Activated effector memory CD4-positive, alpha-beta T cell treated with anti-CD3 and anti-CD28 coated beads, Interleukin-2, amount 50 U/mL, for 16 hours (primary cell): Measurements from ENCODE around the gene MRPS27.

Experiments
- DNase-seq: peaks from one replicate; pipeline ENCODE4 v3.0.0-alpha.2; 2020

MRPS27 gene

GRCh38 chr5:72290356-72291133, 29.5 kb downstream of the MRPS27 start:
- DNase-seq, result no peak

DNA sequence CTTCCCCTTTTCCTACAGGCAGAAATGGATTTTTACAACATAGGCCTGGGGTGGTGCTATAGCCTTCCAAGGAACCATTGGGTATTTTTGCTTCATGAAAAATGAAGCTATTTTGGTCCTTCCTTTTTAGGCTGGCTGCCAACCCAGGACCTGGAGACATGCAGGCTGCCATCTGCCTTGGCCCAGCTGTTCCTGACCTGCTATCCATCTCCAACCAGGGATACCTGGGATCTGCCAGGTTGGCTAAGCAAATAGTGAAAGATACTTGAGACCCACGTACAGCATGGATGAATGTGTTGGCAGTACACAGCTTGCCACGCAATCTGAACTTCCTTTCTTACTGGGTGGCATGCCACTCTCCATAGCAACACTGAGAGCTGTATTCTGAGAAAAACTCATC, 31.1 kb downstream of the MRPS27 start:
- no peak for DNase-seq

DNA sequence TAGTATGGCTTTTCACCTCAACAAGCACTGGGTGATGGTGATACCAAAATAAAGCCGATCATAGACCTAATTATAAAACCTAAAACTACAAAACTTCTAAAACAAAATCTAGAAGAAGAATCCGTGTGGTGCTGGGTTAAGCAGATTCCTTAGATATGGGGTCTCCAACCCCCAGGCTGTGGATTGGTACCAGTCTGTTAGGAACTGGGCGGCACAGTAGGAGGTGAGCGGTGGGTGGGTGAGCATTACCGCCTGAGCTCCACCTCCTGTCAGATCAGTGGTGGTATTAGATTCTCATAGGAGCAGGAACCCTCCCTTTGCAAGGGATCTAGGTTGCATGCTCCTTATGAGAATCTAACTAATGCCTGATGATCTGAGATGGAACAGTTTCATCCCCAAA, 33.2 kb downstream of the MRPS27 start:
- no peak for DNase-seq

DNA sequence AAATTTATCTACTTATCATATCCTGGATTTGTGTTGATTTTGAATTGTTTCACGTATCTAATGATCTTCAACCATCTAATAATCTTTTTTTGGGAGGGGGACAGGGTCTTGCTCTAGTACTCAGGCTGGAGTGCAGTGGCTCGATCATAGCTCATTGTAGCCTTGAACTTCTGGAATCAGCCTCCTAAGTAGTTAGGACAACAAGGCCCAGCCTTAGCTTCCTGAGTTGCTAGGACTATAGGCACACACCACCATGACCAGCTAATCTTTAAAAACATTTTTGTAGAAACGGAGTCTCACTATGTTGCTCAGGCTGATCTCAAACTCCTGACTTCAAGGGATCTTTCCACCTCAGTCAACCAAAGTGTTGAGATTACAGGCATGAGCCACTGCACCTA, 34.6 kb downstream of the MRPS27 start:
- no peak for DNase-seq

DNA sequence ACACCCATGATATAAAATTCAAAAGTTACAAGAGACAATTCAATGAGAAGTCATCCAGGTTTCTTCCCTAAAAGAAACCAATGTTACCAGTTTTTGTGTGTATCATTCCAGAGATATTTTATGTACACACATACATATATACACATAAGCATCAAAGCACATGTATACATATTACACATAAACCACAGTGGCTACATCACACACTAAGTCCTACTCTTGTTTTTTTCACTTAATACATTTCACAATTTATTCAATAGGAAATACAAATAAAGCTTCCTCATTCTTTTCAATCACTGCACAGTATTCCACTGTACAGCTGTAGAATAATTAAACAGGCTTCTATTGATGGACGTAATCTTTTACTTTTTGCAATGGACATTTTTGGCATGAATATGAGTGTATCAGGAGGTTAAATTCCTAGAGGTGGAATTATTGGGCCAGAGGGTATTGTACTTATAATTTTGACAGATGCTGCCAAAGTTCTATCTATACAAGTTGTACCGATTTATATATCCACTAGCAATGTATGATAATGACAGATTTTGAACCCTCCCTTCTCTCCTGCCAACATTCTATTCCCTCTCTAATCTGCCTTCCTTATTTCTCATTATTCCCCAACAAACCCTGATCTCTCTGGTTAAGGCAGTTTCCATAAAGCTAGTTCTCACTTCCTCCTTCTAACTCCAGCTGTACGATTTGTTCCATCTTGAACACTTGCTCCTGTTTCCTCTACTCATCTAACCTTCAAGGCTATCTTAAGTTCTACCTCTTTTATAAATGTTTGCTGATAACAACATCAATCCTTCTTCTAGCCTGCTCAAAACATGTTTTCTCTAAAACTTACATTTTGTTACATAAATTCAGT, 35.2 kb downstream of the MRPS27 start:
- DNase-seq, result no peak

GRCh38 chr5:72283358-72283757, 36.7 kb downstream of the MRPS27 start:
- no peak for DNase-seq

GRCh38 chr5:72282878-72283277, 37.2 kb downstream of the MRPS27 start:
- no peak for DNase-seq

- DNase-seq, result no peak
These were observed 38.1 kb downstream of the MRPS27 start for GRCh38 chr5:72281764-72282499.

GRCh38 chr5:72281430-72281763, 38.6 kb downstream of the MRPS27 start:
- no peak for DNase-seq

GRCh38 chr5:72280581-72281069, 39.4 kb downstream of the MRPS27 start:
- DNase-seq, result no peak

GRCh38 chr5:72276219-72276752, 43.8 kb downstream of the MRPS27 start:
- no peak for DNase-seq

DNA sequence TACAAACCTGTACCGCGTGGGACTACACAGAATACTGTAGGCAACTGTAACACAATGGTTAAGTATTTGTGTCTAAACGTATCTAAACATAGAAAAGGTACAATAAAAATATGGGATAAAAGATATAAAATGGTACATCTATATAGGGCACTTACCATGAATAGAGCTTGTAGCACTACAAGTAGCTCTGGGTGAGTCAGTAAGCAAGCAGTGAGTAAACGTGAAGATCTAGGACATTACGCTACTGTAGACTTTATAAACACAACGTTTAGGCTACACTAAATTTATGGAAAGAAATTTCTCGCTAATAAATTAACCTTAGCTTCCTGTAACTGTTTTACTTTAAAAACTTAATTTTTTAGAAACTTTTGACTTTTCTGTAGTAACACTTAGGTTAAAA, 46.5 kb downstream of the MRPS27 start:
- DNase-seq, result no peak

GRCh38 chr5:72272398-72272797, 47.6 kb downstream of the MRPS27 start:
- DNase-seq, result no peak

GRCh38 chr5:72271702-72272101, 48.3 kb downstream of the MRPS27 start:
- DNase-seq, result no peak

DNA sequence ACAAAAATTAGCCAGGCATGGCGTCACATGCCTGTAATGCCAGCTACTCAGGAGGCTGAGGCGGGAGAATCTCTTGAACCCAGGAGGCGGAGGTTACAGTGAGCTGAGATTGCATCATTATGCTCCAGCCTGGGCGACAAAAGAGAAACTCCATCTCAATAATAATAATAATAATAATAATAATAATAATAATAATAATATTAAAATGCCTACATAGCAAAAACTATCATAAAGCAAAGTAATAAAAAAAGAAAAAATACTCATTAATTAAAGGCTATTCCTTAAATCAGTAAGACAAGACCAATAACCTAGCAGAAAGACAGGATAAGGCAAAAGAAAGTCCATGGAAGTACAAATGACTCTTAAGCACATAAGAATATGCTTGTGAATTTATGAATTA, 50.0 kb downstream of the MRPS27 start:
- DNase-seq, result no peak

- no peak for DNase-seq
These were observed 50.6 kb downstream of the MRPS27 start for GRCh38 chr5:72269411-72269780.

- peak; percentile 75 for DNase-seq
These were observed 51.2 kb downstream of the MRPS27 start for GRCh38 chr5:72268753-72269410.

DNA sequence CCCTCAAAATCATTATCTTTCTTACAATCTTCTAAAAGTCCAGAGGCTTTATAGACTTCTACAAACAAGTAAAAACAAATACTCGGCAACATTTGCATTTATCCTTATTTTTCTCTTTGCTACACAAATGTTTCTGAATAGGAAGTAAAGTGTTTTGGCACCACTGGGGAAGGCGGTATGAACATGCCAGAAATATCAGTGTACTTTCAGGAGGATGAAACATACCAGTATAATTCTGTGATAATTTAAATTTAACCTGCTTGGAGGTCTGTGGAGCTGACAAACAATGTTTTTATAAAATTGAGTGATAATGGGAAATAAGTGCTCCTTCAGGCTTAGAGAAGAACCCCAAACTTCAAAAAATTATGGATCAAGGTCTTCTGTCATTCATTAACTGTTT, 51.8 kb downstream of the MRPS27 start:
- DNase-seq, result no peak

GRCh38 chr5:72267685-72268084, 52.4 kb downstream of the MRPS27 start:
- DNase-seq, result no peak

DNA sequence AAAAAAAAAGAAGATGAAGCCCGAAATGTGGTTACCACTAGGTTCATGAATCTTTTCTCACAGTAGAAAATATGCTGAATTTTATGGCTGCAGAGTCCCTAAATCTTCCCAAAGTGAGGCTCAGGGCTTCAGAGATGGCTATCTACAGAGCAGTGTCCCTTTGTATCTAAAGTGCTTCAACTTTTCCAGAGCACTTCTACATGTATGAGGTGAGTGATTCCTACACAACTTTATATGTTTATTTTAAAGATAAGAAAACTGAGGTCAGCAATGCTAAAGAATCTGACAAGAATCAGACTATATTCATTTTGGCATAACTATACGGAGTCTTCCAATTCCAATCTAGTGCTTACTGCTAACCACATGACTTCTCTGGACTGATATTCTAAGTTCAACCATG, 53.2 kb downstream of the MRPS27 start:
- DNase-seq, result no peak

DNA sequence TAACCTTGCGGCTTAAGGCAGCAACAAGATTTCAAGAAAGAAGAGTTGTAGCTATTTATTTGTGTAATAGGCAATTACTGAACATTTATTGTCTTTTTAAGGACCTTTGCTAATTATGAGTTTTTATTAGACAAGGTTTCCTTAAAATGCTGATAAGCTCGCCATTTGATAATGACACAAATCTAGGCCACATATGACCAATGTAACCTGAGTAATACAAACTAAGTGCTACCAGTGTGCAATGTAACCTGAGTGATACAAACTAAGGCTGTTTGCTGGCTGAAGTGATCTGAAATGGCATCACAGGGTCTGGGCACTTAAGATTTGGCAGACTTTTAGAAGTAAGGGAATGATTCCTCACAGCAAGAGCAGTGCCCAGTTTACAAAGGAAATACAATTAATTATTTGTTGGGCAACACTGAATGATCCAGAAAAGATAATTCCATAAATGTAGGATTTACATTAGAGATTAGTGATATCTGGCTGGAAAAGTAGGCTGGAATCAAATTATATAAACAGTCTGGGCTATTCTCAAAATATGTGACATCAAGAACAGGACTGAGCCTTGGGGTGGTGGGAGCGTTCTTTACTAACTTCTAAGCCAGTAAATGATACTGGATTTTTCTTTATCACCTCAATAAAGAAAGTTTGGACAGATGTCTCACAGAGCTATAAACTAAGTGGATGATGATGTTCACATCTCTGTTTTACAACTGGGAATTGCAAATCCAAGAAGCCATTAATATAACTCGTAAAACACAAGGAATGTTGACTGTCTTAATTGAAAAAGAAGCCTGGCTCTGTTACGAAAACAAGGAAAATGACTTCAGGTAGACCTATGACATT, 54.8 kb downstream of the MRPS27 start:
- no peak for DNase-seq

GRCh38 chr5:72256536-72256935, 63.5 kb downstream of the MRPS27 start:
- no peak for DNase-seq
